CD4-positive, alpha-beta T cell treated with Interleukin-2 at 100 ng/mL for 4 hours (primary cell): ENCODE measurements around the gene CTDNEP1.
"Not testable (repeated sequence)": the region's sequence is repeated elsewhere in the genome, so short reads cannot be mapped to it uniquely, and the experiment has no call there.

ENCODE experiments used
- DNase-seq: peaks from one replicate; pipeline ENCODE4 v3.0.0-alpha.2; 2020; ENCODE audit warnings: low spot score

Gene CTDNEP1

GRCh38 chr17:7246779-7247178 lies 4.8 kb downstream of the CTDNEP1 start:
- DNase-seq = no peak

DNA sequence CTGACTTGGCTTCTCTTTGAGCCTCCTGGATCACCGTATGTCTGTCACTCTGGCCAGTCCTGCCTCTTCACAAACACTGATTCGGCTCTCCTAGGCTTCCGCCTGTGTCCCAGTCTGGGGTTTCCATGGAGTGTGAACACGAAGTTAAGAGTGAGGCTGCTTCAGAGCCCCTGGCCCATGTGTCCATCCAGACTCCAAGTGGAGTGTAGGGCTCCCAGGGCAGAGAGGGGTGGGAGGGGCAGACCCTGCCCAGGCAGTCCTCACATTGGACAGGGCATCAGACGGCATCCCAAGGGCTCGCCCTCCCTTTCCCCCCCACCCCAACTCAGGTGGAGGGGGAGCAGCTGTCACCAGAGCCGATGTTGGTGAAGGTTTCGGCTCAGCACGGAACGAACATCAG lies 7.7 kb downstream of the CTDNEP1 start:
- DNase-seq = not testable (repeated sequence)

DNA sequence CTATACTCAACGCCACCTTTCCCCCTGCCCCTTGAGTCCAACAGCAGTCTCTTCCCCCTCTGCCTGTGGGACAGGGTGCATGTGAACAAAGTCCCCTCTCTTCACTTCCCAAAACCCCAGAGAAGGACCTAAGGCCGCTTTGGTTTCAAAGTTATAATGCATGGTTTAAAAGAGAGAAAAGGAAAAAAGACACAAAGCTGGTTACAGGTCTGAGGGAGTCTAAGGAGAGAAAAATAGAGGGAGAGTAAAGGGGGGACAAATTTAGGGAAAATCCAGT lies 8.1 kb downstream of the CTDNEP1 start:
- DNase-seq = no peak

GRCh38 chr17:7242717-7243452 lies 8.6 kb downstream of the CTDNEP1 start:
- DNase-seq = peak; percentile 94

DNA sequence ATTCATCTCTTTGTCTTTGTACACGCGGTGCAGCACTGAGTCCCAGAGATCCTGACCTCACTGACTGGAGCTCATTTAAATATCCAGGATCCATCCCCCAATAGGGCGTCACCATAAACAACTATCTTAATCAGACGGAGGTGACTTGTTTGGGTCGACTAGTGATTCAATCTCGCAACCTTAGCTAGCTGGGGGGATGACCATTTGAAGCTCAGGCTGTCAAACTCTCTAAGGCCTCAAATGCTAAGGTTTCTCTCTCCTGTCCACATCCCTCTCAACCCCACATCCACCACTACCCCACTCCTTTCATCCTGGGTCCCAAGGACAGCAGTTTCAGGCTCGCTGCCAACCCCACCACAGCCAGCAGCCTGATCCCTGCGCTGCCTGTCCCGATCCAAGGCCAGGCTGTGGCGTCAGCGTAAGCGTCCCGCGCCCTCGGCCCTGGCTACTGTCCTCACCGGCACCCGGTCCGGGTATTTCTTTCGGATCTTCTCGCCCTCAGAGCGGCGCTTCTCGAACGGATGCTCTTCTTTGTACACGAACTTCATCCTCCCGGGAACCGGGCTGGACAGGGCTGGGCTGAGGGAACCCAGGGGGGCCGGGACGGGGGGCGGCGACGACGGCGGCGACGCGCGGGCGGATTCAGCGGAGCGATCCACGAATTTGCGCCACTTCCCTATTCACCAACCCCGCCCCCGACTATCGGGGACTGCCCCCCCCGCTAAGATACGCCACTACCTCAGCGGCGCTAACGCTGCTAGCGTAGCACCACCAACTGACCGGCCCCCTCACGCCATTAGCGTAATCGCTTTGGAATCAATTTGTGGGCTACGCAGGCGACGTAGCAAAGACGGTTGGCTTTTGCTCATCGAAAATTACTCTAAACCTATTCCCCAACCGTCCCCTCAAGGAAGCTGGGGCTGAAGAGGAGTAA lies 9.5 kb downstream of the CTDNEP1 start, which contains the start of gene GABARAP:
GABARAP (minus strand) TSS at position 667 of the 934 bp plus-strand sequence; CDS start at position 548, 119 bp downstream.
- peak; percentile 94 for DNase-seq

DNA sequence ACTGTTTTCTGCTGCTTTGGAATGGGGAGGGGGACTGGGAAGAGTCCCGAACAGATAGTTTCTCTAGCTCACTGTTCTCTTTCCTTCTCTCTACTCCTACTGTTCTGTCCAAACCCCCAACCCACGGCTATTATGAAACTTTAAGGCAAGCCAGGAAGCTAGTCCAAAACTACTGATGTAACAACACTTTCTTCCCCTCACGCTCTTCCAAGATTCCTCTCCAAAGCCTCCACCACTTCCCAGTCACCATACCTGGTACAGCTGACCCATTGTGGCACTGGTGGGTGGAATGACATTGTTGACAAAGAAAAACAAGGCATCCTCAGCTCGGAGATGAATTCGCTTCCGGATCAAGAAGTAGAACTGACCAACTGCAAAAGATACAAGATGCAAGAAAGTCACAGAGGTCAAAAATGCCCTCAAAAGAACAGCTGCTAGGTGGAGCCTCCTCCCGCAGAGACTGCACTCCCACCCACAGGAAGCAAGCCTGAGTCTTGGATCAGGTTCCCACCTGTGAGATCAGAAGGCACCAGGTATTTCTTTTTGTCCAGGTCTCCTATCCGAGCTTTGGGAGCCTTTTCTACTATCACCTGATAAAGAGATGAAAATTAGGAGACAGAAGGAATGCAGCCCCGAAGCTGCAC lies 10.3 kb downstream of the CTDNEP1 start:
- DNase-seq = no peak

GRCh38 chr17:7240375-7240774 lies 11.2 kb downstream of the CTDNEP1 start:
- DNase-seq = no peak

DNA sequence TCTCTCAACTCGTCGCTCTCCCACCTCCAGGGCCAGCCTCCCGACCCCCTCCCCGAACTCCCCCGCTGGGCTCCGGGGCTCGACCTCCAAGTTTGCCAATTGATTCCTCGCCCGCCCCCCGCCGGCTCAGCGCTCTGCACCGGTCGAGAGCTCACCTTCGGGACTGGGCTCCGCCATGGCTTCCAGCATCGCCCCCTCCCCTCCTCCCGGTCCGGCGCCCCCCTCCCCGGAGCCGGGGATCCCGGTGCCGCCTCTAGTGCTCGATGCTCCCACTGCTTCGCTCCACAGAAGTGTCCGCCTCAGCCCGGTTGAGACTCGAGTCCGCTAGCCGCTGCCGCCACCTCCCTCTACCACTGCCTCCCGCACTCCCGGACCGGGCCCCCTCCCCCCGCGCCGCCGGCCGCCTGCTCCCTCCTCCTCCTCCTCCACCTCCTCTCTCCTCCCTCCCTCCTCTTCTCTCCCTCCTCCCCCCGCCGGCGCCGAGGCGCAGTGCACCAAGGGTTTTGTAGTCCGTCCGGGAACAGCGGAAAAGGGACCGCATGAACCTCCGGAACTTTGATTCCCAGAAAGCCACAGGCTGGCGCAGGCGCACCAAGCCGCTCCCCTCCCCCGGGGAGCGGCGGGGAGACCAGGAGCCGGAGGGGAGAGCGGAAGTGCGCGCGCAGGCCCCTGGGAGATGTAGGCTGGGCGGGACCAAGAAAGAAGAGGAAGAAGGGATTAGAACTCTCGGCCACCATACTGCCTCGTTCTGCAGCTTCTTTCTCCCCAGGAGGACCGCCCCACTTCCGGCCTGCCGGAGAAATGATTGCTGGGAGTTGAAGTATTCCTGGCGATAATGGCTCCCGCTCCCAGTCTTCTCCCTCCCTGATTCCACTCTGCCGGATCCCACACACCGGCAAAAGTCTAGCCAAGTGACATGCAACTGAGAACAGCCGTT lies 12.2 kb downstream of the CTDNEP1 start, which contains the start of gene PHF23:
PHF23 (minus strand) TSS at position 367 of the 937 bp plus-strand sequence; CDS start at position 189, 178 bp downstream.
- DNase-seq = peak; percentile 99

DNA sequence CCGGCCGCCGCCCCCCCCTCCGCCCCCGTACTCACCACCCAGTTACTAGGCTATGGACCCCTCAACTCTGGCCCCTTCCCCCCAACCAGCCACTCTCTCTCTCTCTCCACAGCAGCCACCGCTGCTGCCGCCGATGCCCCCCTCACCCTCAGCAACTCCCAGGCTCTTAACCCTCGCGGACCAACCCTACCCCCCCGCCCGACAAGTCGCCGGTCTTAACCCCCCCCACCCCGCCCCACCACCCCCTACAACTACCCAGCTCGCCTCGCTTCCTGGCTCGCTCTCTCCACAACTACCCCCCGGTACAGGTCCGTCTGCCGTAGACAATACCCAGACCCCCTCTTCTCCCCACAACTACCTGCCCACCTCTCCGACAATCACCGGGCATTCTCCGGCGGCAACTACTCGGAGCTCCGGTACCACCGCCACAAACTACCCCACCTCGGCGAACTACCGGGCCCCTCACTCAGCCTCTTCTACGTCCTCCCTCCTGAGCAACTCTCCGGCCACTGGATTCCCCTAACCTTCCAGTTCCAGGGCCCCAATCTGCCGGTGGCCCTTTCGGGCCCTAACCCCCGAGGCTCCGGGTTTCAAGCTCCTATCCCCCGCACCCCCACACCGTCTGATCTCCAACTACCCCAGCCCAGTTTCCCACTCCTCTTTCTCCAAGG lies 13.0 kb downstream of the CTDNEP1 start:
- DNase-seq = no peak

DNA sequence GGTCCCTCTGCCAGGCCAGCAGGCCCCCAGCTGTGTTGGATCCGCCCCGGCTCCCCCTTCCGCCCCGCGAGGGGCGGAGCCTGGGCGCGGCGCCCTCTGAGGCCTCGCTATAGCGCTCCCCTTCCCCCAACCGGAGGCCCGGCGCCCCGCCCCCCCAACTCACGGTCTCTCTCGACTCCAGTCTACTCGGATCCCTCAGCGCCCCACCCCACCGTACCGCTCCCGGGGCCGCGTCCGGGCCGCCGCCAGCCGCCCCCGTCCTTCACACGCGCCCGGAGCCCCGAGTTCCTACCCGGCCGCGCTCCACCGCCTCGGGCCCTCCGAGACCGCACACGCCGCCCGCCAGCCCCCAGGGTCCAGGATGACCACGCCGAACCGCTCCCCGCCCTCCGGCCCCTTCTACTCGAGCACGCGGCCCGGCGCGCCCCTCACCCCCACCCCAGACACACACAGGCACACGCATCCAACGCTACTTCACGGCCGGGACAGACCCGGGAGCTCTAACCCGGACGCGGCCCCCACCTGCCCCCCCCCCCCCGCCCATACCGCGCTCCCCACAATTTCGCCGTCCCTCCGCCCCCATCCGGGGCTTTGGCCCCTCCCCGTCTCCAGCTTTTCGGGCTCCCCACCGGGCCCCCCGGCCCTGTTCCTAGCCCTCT lies 13.6 kb downstream of the CTDNEP1 start:
- peak; percentile 85 for DNase-seq

GRCh38 chr17:7237266-7237760 lies 14.2 kb downstream of the CTDNEP1 start:
- DNase-seq = no peak

GRCh38 chr17:7236808-7237207 lies 14.7 kb downstream of the CTDNEP1 start:
- DNase-seq = no peak

- no peak for DNase-seq
Observed at GRCh38 chr17:7235693-7236665, 15.6 kb downstream of the CTDNEP1 start.

DNA sequence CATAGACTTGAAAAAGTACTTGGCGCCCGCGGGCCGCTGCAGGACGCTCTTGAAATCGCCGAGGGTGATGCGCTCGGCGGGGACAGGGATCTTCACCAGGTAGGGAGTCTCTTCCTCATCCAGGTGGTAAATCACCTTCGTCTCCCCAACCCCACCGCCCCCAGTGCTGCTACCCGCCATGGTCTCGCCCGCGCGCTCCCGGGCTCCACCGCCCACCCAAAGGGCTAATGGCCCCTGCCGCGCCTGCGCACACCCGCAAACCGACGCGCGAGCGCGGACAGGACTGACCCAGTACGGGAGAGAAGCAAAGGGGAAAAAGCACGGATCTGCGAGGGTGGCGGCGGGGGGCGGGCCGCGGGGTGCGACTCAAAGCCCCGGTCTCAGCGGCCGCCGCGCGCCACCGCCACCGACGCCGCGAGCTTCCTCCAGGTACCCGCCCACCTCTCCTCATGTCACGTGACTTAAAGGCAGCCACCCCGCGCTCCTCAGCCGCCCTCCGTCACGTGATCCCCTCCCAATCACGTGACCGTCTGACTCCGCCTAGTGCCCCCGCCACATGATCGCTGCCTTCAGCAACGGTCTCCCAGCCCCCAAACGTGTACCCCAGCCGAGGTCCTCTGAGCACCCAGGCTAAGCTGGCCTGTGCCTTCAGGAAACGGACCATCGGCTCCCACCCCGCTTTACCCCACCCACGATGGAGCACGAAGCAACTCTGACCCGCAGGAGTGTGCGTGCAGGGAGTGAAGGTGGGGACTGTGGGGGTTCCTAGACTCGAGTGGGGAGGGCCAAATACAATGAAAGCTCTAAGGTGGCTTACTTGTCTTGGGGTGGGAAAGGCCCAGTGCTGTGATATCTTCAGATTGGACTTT lies 17.2 kb downstream of the CTDNEP1 start, which contains the start of gene DVL2:
DVL2 (minus strand) TSS at position 435 of the 869 bp plus-strand sequence; CDS start at position 180, 255 bp downstream.
- DNase-seq = peak; percentile 94

- no peak for DNase-seq
Observed at GRCh38 chr17:7233701-7234082, 17.8 kb downstream of the CTDNEP1 start.

GRCh38 chr17:7232114-7232513 lies 19.4 kb downstream of the CTDNEP1 start:
- DNase-seq = no peak

GRCh38 chr17:7229504-7229903 lies 22.0 kb downstream of the CTDNEP1 start:
- no peak for DNase-seq

- DNase-seq = no peak
Observed at GRCh38 chr17:7228920-7229319, 22.6 kb downstream of the CTDNEP1 start.
